Measurements from ENCODE around the gene COQ8A.

Gene COQ8A

GRCh38 chr1:226985239-226985838, 45.2 kb downstream of the COQ8A start:
- H3K9me3 ChIP-seq (ENCODE audit: control insufficient read depth, insufficient read depth, low read length), result no peaks in the 10 kb centered on the region
- H3K4me3 ChIP-seq (ENCODE audit: low read length), result no peak overlapping the region
- H4K20me1 ChIP-seq (ENCODE audit: control insufficient read depth, insufficient read depth, low read depth, low read length), result no peaks in the 10 kb centered on the region
- H3K36me3 ChIP-seq (ENCODE audit: control insufficient read depth, low read length), result no peaks in the 10 kb centered on the region; the same call in 1 of the 2 replicates
- no peaks in the 10 kb centered on the region for H3K79me2 ChIP-seq (ENCODE audit: control insufficient read depth, low read length)
- no peak for TF ChIP-seq EZH2phosphoT487 (IDR thresholded peaks at IDR 0.05; ENCODE audit: borderline replicate concordance, low read length)
- TF ChIP-seq, protein P1, sequence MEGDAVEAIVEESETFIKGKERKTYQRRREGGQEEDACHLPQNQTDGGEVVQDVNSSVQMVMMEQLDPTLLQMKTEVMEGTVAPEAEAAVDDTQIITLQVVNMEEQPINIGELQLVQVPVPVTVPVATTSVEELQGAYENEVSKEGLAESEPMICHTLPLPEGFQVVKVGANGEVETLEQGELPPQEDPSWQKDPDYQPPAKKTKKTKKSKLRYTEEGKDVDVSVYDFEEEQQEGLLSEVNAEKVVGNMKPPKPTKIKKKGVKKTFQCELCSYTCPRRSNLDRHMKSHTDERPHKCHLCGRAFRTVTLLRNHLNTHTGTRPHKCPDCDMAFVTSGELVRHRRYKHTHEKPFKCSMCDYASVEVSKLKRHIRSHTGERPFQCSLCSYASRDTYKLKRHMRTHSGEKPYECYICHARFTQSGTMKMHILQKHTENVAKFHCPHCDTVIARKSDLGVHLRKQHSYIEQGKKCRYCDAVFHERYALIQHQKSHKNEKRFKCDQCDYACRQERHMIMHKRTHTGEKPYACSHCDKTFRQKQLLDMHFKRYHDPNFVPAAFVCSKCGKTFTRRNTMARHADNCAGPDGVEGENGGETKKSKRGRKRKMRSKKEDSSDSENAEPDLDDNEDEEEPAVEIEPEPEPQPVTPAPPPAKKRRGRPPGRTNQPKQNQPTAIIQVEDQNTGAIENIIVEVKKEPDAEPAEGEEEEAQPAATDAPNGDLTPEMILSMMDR (IDR thresholded peaks at IDR 0.05; ENCODE audit: low read depth, low read length, poor library complexity, severe bottlenecking), result no peak
- no peaks in the 10 kb centered on the region for H3K9me2 ChIP-seq (replicated peaks; ENCODE audit: control insufficient read depth, low read length)
- no peak overlapping the region for H3K27ac ChIP-seq (ENCODE audit: low read depth, low read length)
- H3F3A ChIP-seq (ENCODE audit: control insufficient read depth, insufficient read depth), result no peaks in the 10 kb centered on the region
- H3K27me3 ChIP-seq (ENCODE audit: control insufficient read depth, low read length), result no peaks in the 10 kb centered on the region
- no peak overlapping the region for H3K4me2 ChIP-seq (ENCODE audit: low read length)
- H3K4me1 ChIP-seq (ENCODE audit: control insufficient read depth, low read length), result peaks cover 10% of the 10 kb centered on the region

GRCh38 chr1:226985839-226986463, 45.9 kb downstream of the COQ8A start:
- Histone ChIP-seq H3K36me3 (ENCODE audit: control insufficient read depth, low read length) (no peaks in the 10 kb centered on the region; the same call in 1 of the 2 replicates), H3K4me3 (ENCODE audit: low read length) (no peak overlapping the region), H3K4me2 (ENCODE audit: low read length) (no peak overlapping the region), H4K20me1 (ENCODE audit: control insufficient read depth, insufficient read depth, low read depth, low read length) (no peaks in the 10 kb centered on the region), H3K27ac (ENCODE audit: low read depth, low read length) (no peak overlapping the region), H3K9me3 (ENCODE audit: control insufficient read depth, insufficient read depth, low read length) (no peaks in the 10 kb centered on the region), H3F3A (ENCODE audit: control insufficient read depth, insufficient read depth) (no peaks in the 10 kb centered on the region), H3K4me1 (ENCODE audit: control insufficient read depth, low read length) (peaks cover 11% of the 10 kb centered on the region), H3K27me3 (ENCODE audit: control insufficient read depth, low read length) (no peaks in the 10 kb centered on the region), H3K9me2 (replicated peaks; ENCODE audit: control insufficient read depth, low read length) (no peaks in the 10 kb centered on the region), H3K79me2 (ENCODE audit: control insufficient read depth, low read length) (no peaks in the 10 kb centered on the region)
- TF ChIP-seq, protein P1 (IDR thresholded peaks at IDR 0.05; ENCODE audit: low read depth, low read length, poor library complexity, severe bottlenecking), result no peak
- no peak for TF ChIP-seq EZH2phosphoT487 (IDR thresholded peaks at IDR 0.05; ENCODE audit: borderline replicate concordance, low read length)

- TF ChIP-seq EZH2phosphoT487 (IDR thresholded peaks at IDR 0.05; ENCODE audit: borderline replicate concordance, low read length), result no peak
- TF ChIP-seq, protein P1 (IDR thresholded peaks at IDR 0.05; ENCODE audit: low read depth, low read length, poor library complexity, severe bottlenecking), result no peak
- H3K4me3 ChIP-seq (ENCODE audit: low read length), result no peak overlapping the region
Observed at GRCh38 chr1:226986496-226987178, 46.5 kb downstream of the COQ8A start.

More at GRCh38 chr1:226986496-226987178, 46.5 kb downstream of the COQ8A start:
- Histone ChIP-seq H4K20me1 (ENCODE audit: control insufficient read depth, insufficient read depth, low read depth, low read length) (no peaks in the 10 kb centered on the region), H3K79me2 (ENCODE audit: control insufficient read depth, low read length) (no peaks in the 10 kb centered on the region), H3K36me3 (ENCODE audit: control insufficient read depth, low read length) (no peaks in the 10 kb centered on the region; the same call in 1 of the 2 replicates), H3K9me3 (ENCODE audit: control insufficient read depth, insufficient read depth, low read length) (no peaks in the 10 kb centered on the region), H3K9me2 (replicated peaks; ENCODE audit: control insufficient read depth, low read length) (no peaks in the 10 kb centered on the region), H3K27ac (ENCODE audit: low read depth, low read length) (no peak overlapping the region), H3K4me2 (ENCODE audit: low read length) (no peak overlapping the region), H3K27me3 (ENCODE audit: control insufficient read depth, low read length) (no peaks in the 10 kb centered on the region), H3F3A (ENCODE audit: control insufficient read depth, insufficient read depth) (no peaks in the 10 kb centered on the region), H3K4me1 (ENCODE audit: control insufficient read depth, low read length) (peaks cover 11% of the 10 kb centered on the region)

Measured in DOHH2 (cell line).